GM21825 (cell line): ENCODE measurements around the gene GPHA2.

ENCODE experiments used
- ATAC-seq: cut with Tn5 transposase; IDR thresholded peaks from one replicate; pipeline ENCODE4 v1.9.1; 2021; ENCODE audit warnings: mild to moderate bottlenecking, moderate library complexity; ENCODE audit not compliant: unreplicated experiment

The GPHA2 gene

DNA sequence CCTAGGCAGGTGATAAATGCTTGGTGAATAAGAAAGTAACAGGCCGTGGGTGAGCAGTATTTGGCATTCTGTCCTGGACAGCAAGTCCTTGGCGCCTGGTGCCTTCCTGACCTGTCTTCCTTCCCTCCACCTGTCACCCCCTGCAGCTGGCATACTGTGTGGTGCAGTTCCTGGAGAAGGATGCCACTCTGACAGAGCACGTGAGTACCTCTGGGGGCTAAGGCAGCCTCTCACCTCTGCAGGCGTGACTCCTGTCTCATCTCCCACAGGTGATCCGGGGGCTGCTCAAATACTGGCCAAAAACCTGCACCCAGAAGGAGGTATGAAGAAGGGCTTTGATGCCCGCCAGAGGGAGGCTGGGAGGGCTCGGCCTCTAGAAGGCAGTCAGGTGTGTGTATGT, 4.4 kb downstream of the GPHA2 start:
- ATAC-seq: no peak

DNA sequence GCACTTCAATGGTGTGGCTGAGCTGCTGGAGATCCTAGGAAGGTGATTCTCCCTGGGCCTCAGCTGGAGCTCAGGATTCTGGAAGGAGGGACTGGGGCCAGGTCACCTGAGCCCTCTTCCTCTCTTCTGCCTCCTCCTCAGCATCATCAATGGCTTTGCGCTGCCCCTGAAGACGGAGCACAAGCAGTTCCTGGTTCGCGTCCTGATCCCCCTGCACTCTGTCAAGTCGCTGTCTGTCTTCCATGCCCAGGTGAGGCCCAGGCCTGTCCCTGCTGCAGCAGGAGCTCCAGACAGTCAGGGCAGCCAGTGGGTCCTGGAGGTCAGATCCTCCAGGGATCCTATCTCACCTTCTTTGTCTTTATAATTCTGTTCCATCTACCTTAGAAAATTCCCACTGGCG, 5.4 kb downstream of the GPHA2 start:
- no peak for ATAC-seq

DNA sequence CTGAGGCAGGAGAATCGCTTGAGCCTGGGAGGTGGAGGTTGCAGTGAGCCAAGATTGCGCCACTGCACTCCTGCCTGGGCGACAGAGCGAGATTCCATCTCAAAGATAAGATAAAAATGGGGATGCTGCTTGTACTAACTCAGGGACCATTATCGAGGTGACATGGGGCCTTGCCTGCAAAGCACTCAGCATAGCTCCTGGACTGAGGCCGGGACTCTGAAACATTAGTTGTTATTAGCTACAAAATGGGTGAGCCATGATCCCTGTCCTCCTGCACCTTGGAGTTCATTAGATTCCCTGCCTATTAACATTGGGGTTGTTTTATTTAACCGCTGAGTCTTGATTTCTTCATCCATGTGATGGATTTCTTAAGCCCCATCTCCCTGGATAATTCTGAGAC, 6.1 kb downstream of the GPHA2 start:
- no peak for ATAC-seq

DNA sequence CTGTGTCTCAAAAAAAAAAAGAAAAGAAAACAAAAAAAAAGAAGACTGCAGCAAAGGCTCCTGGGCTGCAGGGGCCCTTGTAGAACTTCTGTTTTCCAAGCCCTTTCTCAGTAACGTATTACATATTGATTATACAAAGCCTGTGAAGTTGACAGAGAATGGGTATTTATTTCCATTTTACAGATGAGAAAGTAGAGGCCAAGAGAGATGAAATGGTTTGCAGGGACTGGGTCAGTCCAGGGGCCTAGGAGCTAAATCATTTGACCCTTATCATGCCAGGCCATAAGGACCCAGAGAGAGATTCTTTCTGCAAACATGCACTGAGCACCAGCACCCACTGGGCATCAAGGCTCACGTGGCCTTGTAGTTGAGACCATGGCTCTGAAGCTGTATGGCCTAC, 6.7 kb downstream of the GPHA2 start:
- no peak for ATAC-seq

DNA sequence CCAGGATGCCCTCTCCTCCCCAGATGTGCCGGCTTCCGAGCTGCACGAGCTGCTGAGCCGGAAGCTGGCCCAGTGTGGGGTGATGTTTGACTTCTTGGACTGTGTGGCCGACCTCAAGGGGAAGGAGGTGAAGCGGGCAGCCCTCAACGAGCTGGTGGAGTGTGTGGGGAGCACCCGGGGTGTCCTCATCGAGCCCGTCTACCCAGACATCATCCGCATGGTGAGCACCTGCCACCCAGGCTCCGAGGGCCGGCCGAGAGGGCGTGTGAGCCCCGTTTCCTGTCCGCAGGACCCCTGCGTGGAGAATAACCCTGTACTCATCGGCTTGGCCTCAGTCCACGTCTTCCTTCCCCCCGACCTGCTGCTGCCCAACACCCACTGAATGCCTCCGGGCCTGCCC, 9.0 kb downstream of the GPHA2 start:
- ATAC-seq: no peak

DNA sequence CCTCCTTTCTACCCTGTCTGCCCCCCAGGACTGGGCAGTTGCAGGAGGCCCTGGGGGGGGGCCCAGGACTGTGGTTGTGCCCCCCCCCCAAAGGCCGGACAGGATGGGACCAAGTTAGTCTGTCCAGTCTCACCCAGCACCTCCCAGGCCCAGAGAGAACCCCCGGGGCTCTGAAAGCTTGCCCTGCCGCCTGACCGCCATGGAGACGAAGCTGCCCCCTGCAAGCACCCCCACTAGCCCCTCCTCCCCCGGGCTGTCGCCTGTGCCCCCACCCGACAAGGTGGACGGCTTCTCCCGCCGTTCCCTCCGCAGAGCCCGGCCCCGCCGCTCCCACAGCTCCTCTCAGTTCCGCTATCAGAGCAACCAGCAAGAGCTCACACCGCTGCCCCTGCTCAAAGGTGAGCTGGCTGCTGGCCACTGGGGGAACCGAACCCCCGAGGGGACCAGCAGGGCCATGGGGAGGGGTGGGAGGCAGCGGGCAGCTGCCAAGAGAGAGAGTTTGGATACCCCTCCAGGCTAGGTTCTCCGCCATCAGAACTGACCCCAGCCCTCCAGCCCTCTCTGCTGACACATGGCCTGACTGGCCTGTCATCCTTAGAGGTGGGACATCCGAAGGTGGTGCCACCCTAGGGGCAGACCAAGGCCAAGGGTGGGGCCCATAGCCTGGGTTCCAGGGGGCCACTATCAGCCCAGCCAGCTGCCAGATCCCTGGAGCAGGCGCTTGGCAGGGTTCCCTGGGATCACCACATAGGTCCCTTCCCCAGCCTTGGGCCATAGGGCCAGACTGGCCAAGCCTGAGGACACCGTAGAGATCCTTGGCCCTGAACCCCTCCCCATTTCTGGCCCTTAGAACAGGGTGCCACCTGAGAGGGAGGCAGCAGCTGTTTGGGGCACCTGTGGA, 9.9 kb downstream of the GPHA2 start:
- no peak for ATAC-seq

DNA sequence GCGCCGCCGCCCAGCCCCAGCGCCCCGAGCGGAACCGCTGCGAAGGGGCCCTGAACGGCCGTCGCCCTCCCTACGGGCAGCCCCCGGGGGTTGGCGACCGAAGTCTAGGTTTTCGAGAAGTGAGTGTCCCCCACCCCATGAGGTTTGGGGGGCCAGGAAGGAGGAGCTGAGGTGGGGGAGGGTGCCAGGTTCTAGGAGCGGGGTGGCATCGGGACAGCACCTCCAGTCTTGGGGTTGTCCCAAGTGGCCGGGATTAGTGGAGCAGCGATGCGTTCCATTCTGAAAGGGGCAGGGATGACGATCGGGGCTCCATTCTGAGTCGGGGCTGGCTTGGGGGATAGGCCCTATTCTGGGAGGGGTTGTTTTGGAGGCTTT, 10.8 kb downstream of the GPHA2 start:
- no peak for ATAC-seq

DNA sequence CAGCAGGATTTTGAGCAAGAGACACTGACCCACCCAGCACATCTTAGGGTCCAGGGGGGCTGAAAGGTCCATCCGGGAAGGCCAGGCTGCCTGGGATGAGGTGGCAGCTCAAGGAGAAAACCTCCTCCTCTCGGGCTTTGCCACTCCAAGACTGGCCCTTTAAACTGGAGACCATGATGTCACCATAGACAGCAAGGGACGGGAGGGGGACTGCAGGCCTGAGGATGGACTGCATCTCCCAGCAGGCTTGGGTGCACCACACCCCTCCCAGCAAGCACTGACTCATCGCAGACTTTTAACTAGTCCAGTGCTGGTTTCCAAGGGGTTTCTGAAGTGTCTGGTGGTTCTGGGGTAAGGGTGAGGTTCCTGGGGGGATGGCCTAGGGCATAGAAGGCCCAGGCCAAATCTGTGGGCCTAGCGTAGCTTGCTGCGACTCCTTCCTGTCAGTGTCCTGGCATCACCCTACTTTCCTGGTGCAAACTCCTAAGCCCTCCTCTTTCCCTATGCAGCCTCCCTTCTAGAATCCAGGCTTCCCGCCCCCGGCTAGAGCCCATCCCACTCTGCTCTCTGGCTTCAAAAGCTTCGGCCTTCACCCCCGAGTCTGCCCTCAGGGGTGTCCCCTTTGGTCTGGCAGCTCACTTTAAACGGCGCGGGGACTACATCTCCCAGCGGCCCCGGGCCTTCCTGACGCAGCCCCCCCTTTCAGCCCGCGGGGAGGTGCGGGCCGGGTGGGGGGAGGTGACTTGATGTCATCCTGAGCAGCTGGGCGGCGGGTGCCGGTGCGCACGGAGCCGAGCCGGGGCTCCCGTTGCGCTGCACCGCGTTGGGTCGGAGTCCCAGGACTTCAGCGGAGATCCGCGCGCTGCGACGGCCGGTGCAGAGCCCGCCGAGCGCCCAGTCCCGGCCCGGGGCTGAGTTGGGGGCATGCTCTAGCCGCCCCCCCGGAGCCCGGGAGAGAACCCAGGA, 11.5 kb downstream of the GPHA2 start, which contains the start of gene PPP2R5B:
PPP2R5B (plus strand) TSS at position 746 of the 966 bp plus-strand sequence. CDS start 1,046 bp downstream, outside the sequence.
- ATAC-seq: peak; percentile 71

DNA sequence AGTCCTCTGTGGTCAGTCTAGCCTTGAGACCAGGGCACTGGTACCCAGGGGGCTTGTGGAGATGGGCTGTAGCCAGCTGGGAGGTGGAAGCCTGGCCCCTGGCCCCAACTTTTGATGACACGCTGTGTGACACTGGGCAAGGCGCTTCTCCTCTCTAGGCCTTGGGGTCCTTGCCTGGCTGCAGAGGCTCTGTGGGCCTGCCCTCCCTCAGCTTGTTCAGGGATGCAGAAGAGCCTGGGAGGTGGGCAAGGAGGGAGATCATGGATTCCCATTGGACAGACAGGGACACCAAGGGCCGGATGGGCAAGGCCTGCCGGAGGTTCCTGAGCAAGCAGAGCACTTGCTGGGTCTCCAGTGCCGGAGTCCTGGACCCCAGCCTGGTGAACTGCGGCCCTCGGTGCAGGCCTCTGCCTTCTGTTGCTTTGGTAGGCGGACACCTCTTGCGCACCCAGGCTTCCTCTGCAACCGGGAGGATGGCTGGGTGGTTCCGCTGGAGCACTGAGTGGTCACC, 12.5 kb downstream of the GPHA2 start:
- ATAC-seq: no peak

DNA sequence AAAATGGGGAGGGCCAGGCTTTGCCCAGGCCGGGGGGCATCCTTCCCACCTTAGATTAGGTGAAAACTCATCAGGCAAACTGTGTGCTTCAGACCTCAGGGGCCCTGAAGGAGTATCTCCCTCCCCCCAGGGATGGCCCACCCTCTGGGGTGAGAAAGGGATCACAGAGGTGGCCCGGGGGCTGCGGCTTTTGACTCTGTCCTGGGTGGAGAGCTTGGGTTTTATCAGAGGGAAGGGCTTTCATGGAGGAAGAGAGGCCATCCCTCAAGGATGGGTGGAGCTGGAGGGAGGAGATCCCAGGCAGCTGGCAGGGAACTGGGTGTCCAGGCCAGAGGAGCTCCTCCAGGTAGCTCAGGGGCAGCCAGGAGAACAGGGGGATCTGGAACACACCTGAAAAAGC, 14.3 kb downstream of the GPHA2 start:
- no peak for ATAC-seq

DNA sequence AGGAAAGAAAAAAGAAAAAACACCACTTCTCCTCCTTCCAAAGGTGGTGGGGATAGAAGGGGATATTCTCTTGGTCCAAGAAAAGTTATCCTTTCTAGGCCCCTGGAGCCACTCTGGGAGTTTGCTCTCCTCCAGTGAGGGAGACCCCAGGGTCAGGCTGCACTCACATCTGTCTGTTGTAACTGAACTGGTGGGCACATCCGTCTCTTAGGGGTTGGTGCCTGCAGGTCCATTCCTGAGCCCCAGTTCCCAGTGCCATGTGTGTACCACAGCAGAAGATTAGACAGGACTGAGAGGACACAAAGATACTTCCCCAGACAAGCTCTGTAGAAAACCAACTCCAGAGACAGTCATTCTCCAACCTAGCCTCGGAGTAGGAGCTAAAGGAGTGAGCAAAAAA, 15.6 kb downstream of the GPHA2 start:
- ATAC-seq: no peak

DNA sequence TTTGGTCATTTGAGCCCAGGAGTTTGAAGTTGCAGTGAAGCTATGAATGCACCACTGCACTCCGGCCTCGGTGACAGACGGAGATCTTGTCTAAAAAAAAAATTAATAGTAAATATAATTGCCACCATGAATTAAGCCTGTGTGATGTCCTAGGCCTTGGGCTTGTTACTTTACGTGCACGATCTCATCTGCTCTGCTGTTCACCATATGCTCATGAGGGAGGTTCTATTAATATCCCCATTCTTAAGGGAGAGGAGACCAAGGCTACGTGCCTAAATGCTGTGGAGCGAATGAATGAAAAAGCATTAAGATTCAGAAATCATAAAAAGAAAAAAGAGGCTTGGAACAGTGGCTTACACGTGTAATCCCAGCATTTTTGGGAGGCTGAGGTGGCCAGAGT, 16.1 kb downstream of the GPHA2 start:
- ATAC-seq: no peak

DNA sequence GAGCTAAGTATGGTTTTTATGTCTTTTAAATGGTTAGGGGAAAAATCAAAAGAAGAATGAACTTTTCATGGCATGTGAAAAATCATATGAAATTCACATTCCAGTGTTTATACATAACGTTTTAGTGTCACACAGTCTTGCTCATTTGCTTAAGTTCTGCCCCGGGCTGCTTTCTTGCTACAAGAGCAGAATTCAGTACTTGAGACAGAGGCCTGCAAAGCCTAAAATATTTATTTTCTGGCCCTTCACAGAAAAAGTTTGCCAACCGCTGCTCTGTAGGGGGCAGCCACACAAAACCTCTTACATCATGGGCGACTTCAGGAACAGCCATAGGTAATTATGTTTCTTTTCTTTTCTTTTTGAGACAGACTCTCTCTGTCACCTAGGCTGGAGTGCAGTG, 17.7 kb downstream of the GPHA2 start:
- ATAC-seq: no peak

DNA sequence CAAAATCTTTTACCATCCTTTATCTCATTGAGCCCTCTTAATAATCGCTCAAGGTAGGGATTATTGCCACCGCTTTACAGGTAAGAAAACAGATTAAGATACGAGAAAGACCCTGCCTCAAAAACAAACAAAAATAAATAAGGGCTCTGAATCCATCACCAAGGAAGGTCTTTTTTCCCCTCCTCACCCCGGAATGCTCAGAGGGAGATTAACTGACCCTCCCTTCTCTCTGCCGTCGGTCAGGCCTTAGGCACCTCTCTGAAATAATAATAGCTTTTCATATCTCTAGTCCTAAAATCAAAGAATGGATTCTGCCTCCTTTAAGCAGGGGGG, 18.1 kb downstream of the GPHA2 start:
- no peak for ATAC-seq

DNA sequence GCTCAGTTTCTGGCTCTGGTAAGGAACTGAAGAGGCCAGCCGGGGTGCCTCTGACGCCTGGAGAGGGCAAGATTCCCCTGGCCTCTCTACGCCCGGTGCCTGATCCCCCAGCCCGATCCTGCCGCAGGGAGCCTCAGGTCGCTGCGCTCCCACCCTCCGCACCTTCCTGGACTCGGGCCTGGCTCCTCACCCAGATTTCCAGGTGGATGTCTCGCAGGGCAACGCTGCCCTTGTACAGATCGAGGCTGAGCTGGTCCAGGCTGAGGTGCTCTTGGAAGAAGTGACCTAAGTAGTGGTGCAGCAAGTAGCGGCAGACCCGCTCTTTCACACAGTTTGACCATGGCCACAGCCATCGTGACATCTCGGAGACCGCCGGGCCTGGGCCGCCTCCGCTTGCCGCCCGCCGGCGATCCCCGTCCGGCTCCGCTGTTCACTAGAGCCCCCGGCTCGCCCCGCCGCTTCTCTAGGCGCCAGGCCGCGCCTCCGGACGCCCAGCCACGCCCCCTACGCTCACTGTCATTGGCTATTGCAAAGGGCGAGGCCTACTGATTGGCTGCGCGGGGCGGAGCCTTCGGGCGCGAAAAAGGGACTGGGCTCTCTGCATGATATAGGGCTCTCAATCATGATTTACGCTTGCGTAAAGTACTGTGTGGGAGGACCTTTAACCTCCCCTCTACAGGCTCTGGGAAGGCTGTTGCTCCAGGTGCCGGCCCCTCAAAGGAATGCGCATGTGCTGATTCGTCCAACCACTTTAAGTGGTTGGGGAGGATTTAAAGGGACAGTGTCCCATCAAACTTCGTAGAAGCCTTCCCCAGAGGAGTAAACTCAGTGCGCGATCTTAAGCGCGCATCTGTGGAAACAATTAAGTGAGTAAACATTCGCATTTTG, 18.7 kb downstream of the GPHA2 start, which contains the start of gene ATG2A:
ATG2A (minus strand) TSS at position 435 of the 888 bp plus-strand sequence; CDS start at position 361, 74 bp downstream.
- ATAC-seq: peak; percentile 89

DNA sequence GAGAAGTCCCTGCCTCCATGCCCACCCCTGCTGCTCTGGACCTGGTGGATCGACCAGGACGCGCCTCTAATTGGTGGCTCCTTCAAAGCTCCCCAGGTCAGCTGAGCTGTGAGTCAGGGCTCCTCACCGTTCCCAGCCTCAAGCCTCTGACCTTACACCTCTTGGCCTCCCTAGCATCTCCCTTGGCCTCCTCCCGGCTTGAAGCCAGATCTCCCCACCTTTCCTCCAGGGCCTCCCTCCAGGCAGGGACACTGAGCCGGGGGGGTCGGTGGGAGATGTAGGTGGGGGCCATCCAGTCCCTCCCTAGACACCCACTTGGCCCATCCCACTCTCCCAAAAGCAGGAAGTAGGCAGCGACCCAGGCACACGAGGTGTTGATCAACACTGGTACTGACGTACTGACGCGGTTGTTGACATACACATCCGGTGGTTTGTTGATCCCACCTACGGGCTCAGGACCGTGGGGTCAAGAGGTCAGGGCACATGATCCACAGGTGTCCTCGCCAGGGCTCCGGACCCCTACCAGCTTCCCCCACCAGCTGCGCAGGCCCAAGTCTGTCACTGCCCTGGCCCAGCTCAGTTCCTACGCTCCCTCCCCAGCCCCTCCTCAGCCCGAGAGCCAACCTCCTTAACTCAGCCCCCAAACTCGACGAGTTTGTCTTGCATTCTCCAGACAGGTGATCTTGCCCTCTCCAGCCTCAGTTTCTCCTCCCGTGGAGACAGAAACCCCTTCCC, 19.5 kb downstream of the GPHA2 start:
- ATAC-seq: no peak

DNA sequence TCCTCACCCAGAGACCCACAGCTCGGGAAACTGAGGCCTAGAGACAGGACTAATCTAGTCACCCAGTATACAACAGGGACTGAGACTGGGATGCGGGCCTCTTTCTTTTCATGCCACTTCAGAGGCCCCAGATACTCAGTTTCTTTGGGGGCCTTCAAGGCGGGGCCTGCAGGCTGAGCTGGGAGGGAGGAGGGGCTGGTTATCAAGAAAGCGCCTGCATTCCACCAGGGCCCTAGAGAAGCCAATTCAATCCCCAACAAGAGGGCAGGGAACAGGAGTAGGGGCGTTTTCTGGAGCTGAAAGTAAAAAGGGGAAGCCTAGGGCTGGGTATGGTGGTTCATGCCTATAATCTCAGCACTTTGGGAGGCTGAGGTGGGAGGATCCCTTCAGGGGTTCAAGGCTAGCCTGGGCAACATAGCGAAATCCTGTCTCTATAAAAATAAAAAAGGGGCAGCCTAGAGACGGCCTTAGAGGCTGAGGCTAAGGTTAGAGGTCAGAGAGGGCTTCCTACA, 20.3 kb downstream of the GPHA2 start:
- ATAC-seq: no peak

DNA sequence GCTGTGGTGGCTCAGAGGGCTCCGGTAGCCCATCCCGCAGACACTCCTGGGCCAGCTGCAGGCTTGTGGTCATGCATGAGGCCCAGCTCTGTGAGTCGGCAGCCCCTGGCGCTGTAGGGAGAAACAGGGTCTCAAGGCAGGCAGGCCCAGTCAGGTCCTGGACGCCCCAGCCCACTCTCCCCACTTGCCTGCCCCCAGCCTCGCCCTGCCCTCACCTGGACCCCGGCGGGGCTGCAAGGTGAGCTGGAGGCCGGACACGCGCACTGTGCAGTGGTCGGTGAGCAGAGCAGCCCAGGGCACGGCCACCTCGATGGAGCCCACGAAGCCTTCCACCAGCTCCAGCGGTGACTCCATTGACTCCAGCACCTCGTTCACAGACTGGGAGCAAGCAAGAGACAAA, 21.6 kb downstream of the GPHA2 start:
- no peak for ATAC-seq

DNA sequence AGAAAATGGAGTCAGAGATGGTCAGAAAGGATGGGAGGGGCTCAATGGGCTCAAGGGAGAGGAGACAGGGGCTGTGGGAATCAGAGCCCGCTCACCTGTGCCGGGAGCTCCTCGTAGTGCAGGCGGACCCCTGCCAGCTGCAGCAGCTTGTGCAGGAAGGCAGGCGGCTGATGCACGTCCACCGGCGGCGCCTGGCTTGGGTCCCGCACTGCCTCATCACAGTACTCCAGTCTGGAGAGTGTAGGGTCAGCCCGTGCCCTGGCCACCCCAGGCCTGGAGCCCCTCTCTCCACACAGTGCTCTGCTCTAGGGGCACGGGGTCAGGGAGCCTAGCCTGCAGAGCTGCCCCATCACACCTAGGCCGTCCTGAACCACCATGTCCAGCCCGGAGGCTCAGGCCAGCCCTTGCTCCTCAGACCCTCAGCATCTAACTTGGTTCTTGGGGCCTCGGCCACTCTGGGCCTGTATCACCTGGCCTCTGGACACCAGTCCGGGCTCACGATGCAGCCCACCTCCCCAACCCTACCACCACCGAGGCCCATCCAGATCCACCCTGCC, 22.4 kb downstream of the GPHA2 start:
- no peak for ATAC-seq
